ENCODE data around the gene SSBP3.

DNA sequence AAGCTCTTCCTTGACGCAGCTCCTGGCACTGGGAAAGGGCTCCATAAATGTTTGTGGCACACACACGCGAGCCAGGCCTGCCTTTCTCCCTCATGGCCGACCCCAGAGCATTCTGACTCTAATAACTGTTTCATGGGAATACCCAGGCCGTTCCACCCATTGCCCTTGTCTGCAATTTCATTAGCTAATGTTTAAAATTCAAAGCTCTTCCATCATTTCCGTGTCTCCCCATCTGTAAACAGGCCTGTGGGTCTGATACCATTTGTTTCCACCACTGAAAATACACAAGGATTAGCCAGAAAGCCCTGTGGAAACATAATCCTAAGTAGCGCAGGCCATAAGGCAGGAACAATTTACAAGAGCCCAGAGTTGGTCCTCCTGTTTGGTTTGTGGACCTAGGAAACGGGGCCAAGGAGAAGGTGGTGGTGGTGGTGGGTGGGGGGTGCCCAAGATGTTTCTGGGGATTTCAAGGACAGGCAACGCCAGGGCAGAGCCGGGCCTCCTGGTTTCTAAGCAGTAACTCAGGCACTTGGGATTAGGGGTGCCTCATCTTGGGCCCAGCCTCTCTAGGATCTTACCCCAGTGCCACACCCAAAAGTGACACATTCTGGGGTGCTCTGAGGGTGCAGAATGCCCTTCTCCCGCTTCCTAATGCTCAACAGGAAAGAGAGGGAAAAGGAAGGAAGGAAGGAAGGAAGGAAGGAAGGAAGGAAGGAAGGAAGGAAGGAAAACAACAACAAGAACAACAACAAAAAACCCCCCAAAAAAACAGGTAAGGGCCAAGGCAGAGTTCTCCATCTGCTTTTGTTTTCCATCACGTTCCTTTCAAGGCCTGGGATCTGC is 79.4 kb downstream of the SSBP3 start:
- TF ChIP-seq ZNF274 (IDR thresholded peaks at IDR 0.05; ENCODE audit: low read depth, low read length) (no peak), SUZ12 (IDR thresholded peaks at IDR 0.05; ENCODE audit: extremely low read depth, insufficient read depth, insufficient read length) (no peak)
